Nephron progenitor cell (in vitro differentiated cells): ENCODE results near the gene GPR146.

Experiments used
- DNase-seq: peaks from one replicate; pipeline ENCODE4 v3.0.0; 2021
- H3K27ac Mint-ChIP-seq: 2 replicates; pipeline ENCODE4 v1.8.0; 2021; ENCODE audit warnings: mild to moderate bottlenecking, moderate library complexity, mixed read lengths
- H3K27me3 Mint-ChIP-seq: 2 replicates; pipeline ENCODE4 v1.8.0; 2021; ENCODE audit warnings: mild to moderate bottlenecking, low read depth, mixed read lengths; ENCODE audit not compliant: poor library complexity
- H3K36me3 Mint-ChIP-seq: 2 replicates; pipeline ENCODE4 v1.8.0; 2021; ENCODE audit warnings: low read depth, mixed read lengths
- H3K4me1 Mint-ChIP-seq: 2 replicates; pipeline ENCODE4 v1.8.0; 2021; ENCODE audit warnings: mixed read lengths
- H3K4me3 Mint-ChIP-seq: 2 replicates; pipeline ENCODE4 v1.8.0; 2021; ENCODE audit warnings: mild to moderate bottlenecking, moderate library complexity, mixed read lengths
- H3K9me3 Mint-ChIP-seq: 2 replicates; pipeline ENCODE4 v1.8.0; 2021; ENCODE audit warnings: mild to moderate bottlenecking, moderate library complexity, mixed read lengths
- CTCF ChIP-seq: fragments of 200-600 bp; sonication (generic); IDR thresholded peaks from 2 replicates; pipeline ENCODE4 v1.5.0; 2021; ENCODE audit warnings: antibody characterized with exemption

Gene GPR146

GRCh38 chr7:1076184-1077072 lies 32.1 kb downstream of the GPR146 start:
- TF ChIP-seq CTCF = no peak
- Mint-ChIP-seq H3K4me1 (peaks cover 77% of the 10 kb centered on the region), H3K36me3 (peaks cover 4% of the 10 kb centered on the region), H3K9me3 (no peaks in the 10 kb centered on the region), H3K4me3 (no peak overlapping the region), H3K27me3 (no peaks in the 10 kb centered on the region), H3K27ac (peak overlapping the region; percentile 39)
- DNase-seq = no peak

GRCh38 chr7:1078519-1078918 lies 34.2 kb downstream of the GPR146 start:
- no peaks in the 10 kb centered on the region for H3K36me3 Mint-ChIP-seq
- H3K9me3 Mint-ChIP-seq = no peaks in the 10 kb centered on the region
- H3K27me3 Mint-ChIP-seq = no peaks in the 10 kb centered on the region
- H3K27ac Mint-ChIP-seq = peak overlapping the region; percentile 61
- H3K4me1 Mint-ChIP-seq = peaks cover 80% of the 10 kb centered on the region
- TF ChIP-seq CTCF = no peak
- H3K4me3 Mint-ChIP-seq = peak overlapping the region; percentile 56
- DNase-seq = no peak

- peak; percentile 37 for DNase-seq
- Mint-ChIP-seq H3K4me1 (peaks cover 80% of the 10 kb centered on the region), H3K4me3 (peak overlapping the region; percentile 65), H3K36me3 (no peaks in the 10 kb centered on the region), H3K9me3 (no peaks in the 10 kb centered on the region), H3K27me3 (no peaks in the 10 kb centered on the region), H3K27ac (peak overlapping the region; percentile 96)
- no peak for TF ChIP-seq CTCF
These were observed 34.6 kb downstream of the GPR146 start for GRCh38 chr7:1078985-1079384.

DNA sequence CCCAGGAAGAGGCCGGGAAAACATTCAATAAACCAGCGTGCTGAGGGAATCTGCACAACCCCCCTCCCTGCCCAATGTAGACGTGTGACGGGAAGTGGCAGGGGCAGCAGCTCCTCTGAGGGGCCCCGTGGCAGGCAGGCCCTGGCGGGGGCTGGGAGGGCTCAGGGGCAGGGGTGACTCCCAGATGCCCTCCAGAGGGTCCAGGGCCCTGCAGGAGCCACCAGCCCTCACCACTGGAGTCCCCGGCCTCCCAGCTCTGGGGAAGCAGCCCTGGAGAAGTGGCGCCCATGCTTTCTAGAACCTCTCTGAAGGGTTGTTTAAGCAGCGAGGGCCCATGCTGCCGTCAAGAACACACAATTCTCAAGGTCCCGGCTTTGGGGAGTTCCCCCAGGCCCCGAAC lies 35.2 kb downstream of the GPR146 start:
- Mint-ChIP-seq H3K27ac (peak overlapping the region; percentile 96), H3K9me3 (no peaks in the 10 kb centered on the region), H3K4me3 (peak overlapping the region; percentile 65), H3K36me3 (no peaks in the 10 kb centered on the region), H3K4me1 (peaks cover 78% of the 10 kb centered on the region), H3K27me3 (no peaks in the 10 kb centered on the region)
- no peak for DNase-seq
- no peak for TF ChIP-seq CTCF

DNA sequence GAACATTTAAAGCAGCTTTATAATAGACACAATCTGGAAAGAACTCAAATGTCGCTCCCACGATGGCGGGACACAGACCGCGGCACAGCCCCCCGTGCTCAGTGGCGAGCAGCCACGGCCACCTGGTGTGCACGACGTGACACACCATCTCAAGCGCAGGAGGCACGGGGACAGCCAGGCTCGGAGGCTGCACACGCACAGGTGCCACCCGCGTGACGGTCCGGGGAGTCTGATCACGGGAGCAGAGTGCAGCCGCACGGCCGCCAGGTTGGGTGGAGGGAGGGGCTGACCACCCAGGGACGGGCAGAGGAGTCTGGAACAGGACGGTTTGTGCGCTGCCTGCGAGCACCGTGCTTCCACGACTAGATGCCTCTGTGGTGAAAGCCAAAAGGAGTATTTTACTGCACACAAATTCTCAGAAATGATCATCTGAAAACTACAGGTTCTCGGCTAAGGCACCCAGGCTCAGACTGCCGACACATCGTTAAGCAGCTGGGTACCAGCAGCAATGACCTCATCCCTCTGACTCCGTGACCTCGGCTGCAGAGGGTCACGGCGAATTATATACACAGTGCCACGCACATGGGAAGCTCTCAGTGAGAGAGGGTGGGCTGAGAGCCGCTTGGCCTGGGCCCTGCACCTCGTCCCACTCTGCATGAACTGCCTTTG lies 36.0 kb downstream of the GPR146 start:
- no peak for TF ChIP-seq CTCF
- peak overlapping the region; percentile 48 for H3K4me3 Mint-ChIP-seq
- H3K4me1 Mint-ChIP-seq = peaks cover 80% of the 10 kb centered on the region
- no peaks in the 10 kb centered on the region for H3K36me3 Mint-ChIP-seq
- no peaks in the 10 kb centered on the region for H3K9me3 Mint-ChIP-seq
- no peaks in the 10 kb centered on the region for H3K27me3 Mint-ChIP-seq
- peak overlapping the region; percentile 89 for H3K27ac Mint-ChIP-seq
- DNase-seq = peak; percentile 40
